Measurements from ENCODE around the gene ST3GAL3. TPM values are rescaled to one million over a fixed set of nuclear protein-coding genes. Genes with fewer than 3 reads are reported as not detected.
A peak's percentile ranks its signal among the peaks of the same experiment; 100 is the strongest.

The ST3GAL3 gene
- total and polyA plus RNA-seq, 2 of the 13 experiments (the other 11 are each of a cell fraction or from before 2014, with no cell fraction given), result 5.1 to 8.1 TPM

DNA sequence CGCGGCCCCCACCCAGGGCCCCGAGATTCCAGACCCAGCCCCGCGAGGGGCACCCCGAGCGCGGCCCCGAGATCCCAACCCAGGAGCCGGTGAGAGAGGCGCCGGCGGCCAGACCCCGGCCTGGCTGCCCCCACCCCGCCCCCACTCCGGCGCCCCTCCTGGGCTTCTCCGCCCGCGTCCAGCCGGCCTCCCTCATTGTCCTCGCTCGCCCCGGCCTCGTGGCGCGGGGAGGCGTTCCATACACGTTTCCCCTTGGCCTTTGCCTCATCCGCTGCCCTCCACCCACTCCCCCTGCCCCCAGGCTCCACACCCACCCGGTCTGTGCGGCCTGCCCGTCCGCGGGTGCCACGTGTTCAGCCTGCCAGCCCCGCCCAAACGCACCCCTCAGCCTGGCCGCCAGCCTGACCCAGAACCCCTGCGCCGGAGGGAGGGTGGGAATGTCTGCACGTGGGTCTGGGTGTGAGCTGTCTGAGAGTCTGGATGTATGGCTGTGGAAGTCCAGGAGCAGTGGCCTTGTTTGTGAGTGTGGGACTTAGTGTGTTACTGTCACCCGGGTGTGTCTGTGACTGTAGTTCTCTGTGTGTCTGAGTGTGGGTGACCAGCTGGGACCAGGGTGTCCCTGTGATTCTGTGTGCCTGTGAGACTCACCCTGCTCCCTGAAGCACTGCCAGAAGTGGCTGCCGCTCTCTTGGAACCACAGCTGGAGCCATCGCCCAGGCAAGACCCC is 272.4 kb downstream of the ST3GAL3 start (continued):
- TF ChIP-seq, protein P1, sequence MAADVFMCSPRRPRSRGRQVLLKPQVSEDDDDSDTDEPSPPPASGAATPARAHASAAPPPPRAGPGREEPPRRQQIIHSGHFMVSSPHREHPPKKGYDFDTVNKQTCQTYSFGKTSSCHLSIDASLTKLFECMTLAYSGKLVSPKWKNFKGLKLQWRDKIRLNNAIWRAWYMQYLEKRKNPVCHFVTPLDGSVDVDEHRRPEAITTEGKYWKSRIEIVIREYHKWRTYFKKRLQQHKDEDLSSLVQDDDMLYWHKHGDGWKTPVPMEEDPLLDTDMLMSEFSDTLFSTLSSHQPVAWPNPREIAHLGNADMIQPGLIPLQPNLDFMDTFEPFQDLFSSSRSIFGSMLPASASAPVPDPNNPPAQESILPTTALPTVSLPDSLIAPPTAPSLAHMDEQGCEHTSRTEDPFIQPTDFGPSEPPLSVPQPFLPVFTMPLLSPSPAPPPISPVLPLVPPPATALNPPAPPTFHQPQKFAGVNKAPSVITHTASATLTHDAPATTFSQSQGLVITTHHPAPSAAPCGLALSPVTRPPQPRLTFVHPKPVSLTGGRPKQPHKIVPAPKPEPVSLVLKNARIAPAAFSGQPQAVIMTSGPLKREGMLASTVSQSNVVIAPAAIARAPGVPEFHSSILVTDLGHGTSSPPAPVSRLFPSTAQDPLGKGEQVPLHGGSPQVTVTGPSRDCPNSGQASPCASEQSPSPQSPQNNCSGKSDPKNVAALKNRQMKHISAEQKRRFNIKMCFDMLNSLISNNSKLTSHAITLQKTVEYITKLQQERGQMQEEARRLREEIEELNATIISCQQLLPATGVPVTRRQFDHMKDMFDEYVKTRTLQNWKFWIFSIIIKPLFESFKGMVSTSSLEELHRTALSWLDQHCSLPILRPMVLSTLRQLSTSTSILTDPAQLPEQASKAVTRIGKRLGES (CRISPR knock-in tag; IDR thresholded peaks at IDR 0.05; ENCODE audit: borderline replicate concordance), result no peak
- TF ChIP-seq U2AF2 (IDR thresholded peaks at IDR 0.05; ENCODE audit: low read depth, low read length), result no peak
- TF ChIP-seq, protein P2, sequence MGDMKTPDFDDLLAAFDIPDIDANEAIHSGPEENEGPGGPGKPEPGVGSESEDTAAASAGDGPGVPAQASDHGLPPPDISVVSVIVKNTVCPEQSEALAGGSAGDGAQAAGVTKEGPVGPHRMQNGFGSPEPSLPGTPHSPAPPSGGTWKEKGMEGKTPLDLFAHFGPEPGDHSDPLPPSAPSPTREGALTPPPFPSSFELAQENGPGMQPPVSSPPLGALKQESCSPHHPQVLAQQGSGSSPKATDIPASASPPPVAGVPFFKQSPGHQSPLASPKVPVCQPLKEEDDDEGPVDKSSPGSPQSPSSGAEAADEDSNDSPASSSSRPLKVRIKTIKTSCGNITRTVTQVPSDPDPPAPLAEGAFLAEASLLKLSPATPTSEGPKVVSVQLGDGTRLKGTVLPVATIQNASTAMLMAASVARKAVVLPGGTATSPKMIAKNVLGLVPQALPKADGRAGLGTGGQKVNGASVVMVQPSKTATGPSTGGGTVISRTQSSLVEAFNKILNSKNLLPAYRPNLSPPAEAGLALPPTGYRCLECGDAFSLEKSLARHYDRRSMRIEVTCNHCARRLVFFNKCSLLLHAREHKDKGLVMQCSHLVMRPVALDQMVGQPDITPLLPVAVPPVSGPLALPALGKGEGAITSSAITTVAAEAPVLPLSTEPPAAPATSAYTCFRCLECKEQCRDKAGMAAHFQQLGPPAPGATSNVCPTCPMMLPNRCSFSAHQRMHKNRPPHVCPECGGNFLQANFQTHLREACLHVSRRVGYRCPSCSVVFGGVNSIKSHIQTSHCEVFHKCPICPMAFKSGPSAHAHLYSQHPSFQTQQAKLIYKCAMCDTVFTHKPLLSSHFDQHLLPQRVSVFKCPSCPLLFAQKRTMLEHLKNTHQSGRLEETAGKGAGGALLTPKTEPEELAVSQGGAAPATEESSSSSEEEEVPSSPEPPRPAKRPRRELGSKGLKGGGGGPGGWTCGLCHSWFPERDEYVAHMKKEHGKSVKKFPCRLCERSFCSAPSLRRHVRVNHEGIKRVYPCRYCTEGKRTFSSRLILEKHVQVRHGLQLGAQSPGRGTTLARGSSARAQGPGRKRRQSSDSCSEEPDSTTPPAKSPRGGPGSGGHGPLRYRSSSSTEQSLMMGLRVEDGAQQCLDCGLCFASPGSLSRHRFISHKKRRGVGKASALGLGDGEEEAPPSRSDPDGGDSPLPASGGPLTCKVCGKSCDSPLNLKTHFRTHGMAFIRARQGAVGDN (CRISPR knock-in tag; IDR thresholded peaks at IDR 0.05), result peak; percentile 95
- TF ChIP-seq, protein P3, sequence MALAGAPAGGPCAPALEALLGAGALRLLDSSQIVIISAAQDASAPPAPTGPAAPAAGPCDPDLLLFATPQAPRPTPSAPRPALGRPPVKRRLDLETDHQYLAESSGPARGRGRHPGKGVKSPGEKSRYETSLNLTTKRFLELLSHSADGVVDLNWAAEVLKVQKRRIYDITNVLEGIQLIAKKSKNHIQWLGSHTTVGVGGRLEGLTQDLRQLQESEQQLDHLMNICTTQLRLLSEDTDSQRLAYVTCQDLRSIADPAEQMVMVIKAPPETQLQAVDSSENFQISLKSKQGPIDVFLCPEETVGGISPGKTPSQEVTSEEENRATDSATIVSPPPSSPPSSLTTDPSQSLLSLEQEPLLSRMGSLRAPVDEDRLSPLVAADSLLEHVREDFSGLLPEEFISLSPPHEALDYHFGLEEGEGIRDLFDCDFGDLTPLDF (CRISPR knock-in tag; IDR thresholded peaks at IDR 0.05), result no peak
- no peak for TF ChIP-seq NR1H2 (CRISPR knock-in tag; IDR thresholded peaks at IDR 0.05; ENCODE audit: borderline replicate concordance, low read depth)
- no peak for TF ChIP-seq KAT7 (CRISPR knock-in tag; IDR thresholded peaks at IDR 0.05; ENCODE audit: borderline replicate concordance)
- no peak for TF ChIP-seq PITX1 (CRISPR knock-in tag; IDR thresholded peaks at IDR 0.05)
- no peak for TF ChIP-seq SALL2 (CRISPR knock-in tag; IDR thresholded peaks at IDR 0.05)
- TF ChIP-seq SMARCE1 (IDR thresholded peaks at IDR 0.05; ENCODE audit: borderline replicate concordance), result no peak
- TF ChIP-seq ZNF484 (CRISPR knock-in tag; IDR thresholded peaks at IDR 0.05; ENCODE audit: borderline replicate concordance, low read depth), result 0 out of 2 replicates have a peak, but pooled peaks have one; percentile 74
- TF ChIP-seq ZEB1 (IDR thresholded peaks at IDR 0.05; ENCODE audit: insufficient replicate concordance, low read depth), result no peak
- TF ChIP-seq ZFX (CRISPR knock-in tag; IDR thresholded peaks at IDR 0.05; ENCODE audit: low read depth), result peak; percentile 84
- TF ChIP-seq, protein P4, sequence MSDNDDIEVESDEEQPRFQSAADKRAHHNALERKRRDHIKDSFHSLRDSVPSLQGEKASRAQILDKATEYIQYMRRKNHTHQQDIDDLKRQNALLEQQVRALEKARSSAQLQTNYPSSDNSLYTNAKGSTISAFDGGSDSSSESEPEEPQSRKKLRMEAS (IDR thresholded peaks at IDR 0.05), result peak; percentile 97
- TF ChIP-seq TCF7L2 (IDR thresholded peaks at IDR 0.05; ENCODE audit: low read depth, low read length), result no peak
- TF ChIP-seq RBAK (CRISPR knock-in tag; IDR thresholded peaks at IDR 0.05), result no peak
- TF ChIP-seq NFRKB (IDR thresholded peaks at IDR 0.05), result no peak
- peak; percentile 27 for TF ChIP-seq AGO2 (optimal IDR thresholded peaks at IDR 0.05; ENCODE audit: low read depth, low read length)
- peak; percentile 51; the same call in 1 of the 2 replicates for TF ChIP-seq SIN3A (IDR thresholded peaks at IDR 0.05; ENCODE audit: borderline replicate concordance, low read depth, low read length)
- no peak for TF ChIP-seq ZC3H13 (CRISPR knock-in tag; IDR thresholded peaks at IDR 0.05)
- no peak for TF ChIP-seq ZNF788 (CRISPR knock-in tag; IDR thresholded peaks at IDR 0.05; ENCODE audit: borderline replicate concordance)
- no peak for TF ChIP-seq ZNF670 (CRISPR knock-in tag; IDR thresholded peaks at IDR 0.05; ENCODE audit: borderline replicate concordance)

All from HepG2 (cell line).